PFSK-1 (cell line): ENCODE measurements around the gene CASP10. TPM values are rescaled to one million over a fixed set of nuclear protein-coding genes. Genes with fewer than 3 reads are reported as not detected.

ENCODE experiments used
- FOXP2 ChIP-seq: optimal IDR thresholded peaks from 2 replicates; pipeline ENCODE3; 2011; ENCODE audit warnings: borderline replicate concordance, control low read depth, inconsistent platforms; ENCODE audit not compliant: insufficient read depth; ENCODE audit errors: extremely low read length, extremely low read depth
- POLR2AphosphoS5 ChIP-seq: IDR thresholded peaks from 2 replicates; pipeline ENCODE4 v1.6.1; 2012; ENCODE audit warnings: low read depth, mild to moderate bottlenecking, control low read depth, low read length, moderate library complexity
- SIN3A ChIP-seq: IDR thresholded peaks from 2 replicates; pipeline ENCODE4 v1.6.1; 2012; ENCODE audit warnings: mild to moderate bottlenecking, low read length, moderate library complexity, borderline replicate concordance; ENCODE audit not compliant: insufficient read depth
- TAF1 ChIP-seq: IDR thresholded peaks from 2 replicates; pipeline ENCODE4 v1.6.1; 2012; ENCODE audit warnings: low read length, control low read depth, borderline replicate concordance; ENCODE audit not compliant: insufficient read depth
- polyA plus RNA-seq: library from polyadenylated mRNA; unstranded; fragments of >200 nt; gene quantifications from one replicate; pipeline ENCODE4 v1.2.1, GENCODE V29; 2012; ENCODE audit warnings: low read depth, missing spikeins; ENCODE audit not compliant: insufficient read length
- TF ChIP-seq, protein P1 (sequence below), 2 experiments: IDR thresholded peaks; 2 replicates each; pipeline versions ENCODE4 v1.6.1 to v1.8.0; 2011 to 2012; ENCODE audit warnings: low read depth in 2 of 2, low read length in 2 of 2, control low read depth in 1 of 2, inconsistent platforms in 1 of 2, mild to moderate bottlenecking in 1 of 2, moderate library complexity in 1 of 2; ENCODE audit not compliant: insufficient read depth in 1 of 2

CASP10 gene, protein sequence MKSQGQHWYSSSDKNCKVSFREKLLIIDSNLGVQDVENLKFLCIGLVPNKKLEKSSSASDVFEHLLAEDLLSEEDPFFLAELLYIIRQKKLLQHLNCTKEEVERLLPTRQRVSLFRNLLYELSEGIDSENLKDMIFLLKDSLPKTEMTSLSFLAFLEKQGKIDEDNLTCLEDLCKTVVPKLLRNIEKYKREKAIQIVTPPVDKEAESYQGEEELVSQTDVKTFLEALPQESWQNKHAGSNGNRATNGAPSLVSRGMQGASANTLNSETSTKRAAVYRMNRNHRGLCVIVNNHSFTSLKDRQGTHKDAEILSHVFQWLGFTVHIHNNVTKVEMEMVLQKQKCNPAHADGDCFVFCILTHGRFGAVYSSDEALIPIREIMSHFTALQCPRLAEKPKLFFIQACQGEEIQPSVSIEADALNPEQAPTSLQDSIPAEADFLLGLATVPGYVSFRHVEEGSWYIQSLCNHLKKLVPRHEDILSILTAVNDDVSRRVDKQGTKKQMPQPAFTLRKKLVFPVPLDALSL
- polyA plus RNA-seq, result 0.46 TPM

DNA sequence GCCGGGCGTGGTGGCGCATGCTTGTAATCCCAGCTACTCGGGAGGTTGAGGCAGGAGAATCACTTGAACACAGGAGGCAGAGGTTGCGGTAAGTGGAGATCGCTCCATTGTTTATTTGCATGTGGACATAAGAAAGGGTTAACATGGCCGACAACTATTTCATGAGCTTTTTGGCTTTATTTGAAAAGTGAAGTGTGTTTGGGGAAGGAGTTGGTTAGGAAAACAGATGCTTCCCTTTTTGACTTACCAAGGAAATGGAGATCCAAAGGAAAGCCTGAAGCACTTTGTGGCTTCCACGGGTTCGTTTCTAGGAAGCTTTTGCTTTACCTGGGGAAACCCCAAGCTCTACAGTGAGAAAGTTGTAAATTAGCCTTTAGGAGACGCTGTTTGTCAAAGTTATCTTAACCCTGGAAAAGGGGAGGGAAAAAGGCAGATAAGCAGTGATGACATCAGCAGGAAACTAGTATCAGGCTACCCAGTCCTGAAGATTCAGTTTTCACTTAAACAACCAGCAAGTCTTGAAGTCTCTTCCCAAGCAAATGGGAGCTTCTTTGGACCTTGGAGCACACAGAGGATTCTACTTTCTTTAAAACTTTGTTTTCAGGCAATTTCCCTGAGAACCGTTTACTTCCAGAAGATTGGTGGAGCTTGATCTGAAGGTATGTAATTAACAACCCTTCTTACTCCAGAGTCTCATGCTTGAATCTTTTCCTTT, at the start of gene CASP10:
CASP10 (plus strand) TSS at position 492 of the 715 bp plus-strand sequence. CDS start 2,637 bp downstream, outside the sequence.
- TF ChIP-seq SIN3A (no peak), FOXP2 (no peak), POLR2AphosphoS5 (peak; percentile 60; the same call in 1 of the 2 replicates), TAF1 (no peak)
- TF ChIP-seq, protein P1, sequence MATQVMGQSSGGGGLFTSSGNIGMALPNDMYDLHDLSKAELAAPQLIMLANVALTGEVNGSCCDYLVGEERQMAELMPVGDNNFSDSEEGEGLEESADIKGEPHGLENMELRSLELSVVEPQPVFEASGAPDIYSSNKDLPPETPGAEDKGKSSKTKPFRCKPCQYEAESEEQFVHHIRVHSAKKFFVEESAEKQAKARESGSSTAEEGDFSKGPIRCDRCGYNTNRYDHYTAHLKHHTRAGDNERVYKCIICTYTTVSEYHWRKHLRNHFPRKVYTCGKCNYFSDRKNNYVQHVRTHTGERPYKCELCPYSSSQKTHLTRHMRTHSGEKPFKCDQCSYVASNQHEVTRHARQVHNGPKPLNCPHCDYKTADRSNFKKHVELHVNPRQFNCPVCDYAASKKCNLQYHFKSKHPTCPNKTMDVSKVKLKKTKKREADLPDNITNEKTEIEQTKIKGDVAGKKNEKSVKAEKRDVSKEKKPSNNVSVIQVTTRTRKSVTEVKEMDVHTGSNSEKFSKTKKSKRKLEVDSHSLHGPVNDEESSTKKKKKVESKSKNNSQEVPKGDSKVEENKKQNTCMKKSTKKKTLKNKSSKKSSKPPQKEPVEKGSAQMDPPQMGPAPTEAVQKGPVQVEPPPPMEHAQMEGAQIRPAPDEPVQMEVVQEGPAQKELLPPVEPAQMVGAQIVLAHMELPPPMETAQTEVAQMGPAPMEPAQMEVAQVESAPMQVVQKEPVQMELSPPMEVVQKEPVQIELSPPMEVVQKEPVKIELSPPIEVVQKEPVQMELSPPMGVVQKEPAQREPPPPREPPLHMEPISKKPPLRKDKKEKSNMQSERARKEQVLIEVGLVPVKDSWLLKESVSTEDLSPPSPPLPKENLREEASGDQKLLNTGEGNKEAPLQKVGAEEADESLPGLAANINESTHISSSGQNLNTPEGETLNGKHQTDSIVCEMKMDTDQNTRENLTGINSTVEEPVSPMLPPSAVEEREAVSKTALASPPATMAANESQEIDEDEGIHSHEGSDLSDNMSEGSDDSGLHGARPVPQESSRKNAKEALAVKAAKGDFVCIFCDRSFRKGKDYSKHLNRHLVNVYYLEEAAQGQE (IDR thresholded peaks at IDR 0.05; ENCODE audit: insufficient read depth in 1 of 2, low read depth in 2 of 2, low read length in 2 of 2), result no peak

DNA sequence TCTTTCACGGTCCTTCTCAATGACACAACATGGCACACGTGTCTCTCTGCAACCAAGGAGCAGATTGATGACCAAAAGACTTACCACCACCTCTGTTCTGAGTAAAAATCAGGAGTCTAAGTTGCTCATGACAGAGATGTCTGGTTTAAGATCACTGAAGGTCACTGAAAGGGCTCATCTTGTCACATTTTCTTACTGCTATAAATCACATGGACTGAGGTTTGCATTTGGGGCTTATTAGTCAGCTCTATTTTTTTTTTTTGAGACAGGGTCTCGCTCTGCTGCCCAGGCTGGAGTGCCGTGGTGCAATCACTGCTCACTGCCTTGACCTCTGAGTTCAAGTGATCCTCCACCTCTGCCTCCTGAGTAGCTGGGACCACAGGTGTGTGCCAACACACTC, 47.6 kb upstream of the CASP10 start:
- TF ChIP-seq TAF1 (no peak), SIN3A (no peak), POLR2AphosphoS5 (no peak), FOXP2 (no peak)
- TF ChIP-seq, protein P1 (IDR thresholded peaks at IDR 0.05; ENCODE audit: insufficient read depth in 1 of 2, low read depth in 2 of 2, low read length in 2 of 2), result no peak

DNA sequence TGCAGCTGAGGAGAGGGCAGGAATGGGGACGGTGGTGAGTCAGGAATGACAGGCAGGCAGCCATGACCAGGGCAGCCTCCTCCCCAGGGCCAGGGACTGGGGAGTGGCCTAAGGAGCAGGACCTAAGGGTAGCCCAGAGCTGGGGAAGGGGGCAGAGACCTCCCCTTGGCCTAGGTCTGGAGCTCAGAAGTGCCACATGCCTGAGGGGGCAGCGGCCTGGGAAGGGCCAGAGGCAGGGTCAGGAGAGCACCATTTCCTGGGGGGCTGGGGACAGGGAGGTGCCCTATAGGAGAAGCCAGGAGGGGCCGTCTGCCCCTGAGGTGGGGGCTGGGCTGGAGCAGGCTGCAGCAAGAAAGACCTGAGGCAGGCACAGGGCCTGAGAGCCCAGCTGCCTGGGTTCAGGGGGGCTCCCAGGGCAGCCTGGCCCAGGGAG, 46.0 kb upstream of the CASP10 start:
- TF ChIP-seq POLR2AphosphoS5, result no peak
- TF ChIP-seq, protein P1 (IDR thresholded peaks at IDR 0.05; ENCODE audit: insufficient read depth in 1 of 2, low read depth in 2 of 2, low read length in 2 of 2), result no peak
- no peak for TF ChIP-seq SIN3A
- TF ChIP-seq TAF1, result no peak
- TF ChIP-seq FOXP2, result no peak

DNA sequence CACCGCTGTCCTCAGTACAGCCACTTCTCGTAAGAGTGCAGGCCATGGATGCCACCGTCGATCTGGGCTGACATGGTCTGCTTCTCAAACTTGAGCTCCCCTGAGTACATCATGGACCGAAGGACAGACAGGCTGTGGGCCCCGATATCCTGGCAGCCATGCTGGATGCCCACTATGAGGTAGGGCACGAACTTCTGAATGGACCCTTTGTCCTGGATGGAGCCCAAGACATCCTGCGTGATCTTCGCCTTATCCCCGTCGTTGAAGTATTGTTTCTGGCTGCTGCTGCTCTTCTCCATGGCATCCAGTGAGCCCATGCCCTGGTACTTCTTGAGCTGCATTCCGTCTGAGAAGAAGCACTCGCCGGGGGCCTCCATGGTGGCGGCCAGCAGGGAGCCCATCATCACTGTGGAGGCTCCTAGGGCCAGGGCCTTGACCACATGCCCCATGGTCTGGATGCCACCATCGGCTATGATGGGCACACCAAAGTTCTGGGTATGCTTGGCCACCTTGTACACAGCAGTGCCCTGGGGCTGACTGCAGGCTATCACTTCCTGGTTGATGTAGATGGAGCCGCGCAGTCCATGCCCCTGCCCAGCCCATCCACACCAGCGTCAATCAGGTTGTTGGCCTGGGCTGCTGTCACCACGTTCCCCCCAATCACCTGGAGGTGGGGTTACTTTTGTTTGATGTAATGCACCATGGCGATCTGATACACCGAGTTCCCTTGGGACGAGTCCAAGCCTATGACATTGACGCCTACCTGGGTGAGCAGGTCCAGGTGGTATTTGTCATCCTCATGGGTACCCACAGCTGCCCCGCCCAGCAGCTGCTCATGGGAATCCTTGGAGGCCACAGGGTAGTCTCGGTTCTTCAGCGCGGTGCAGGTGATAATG, 45.2 kb upstream of the CASP10 start:
- no peak for TF ChIP-seq TAF1
- TF ChIP-seq, protein P1 (IDR thresholded peaks at IDR 0.05; ENCODE audit: insufficient read depth in 1 of 2, low read depth in 2 of 2, low read length in 2 of 2), result no peak
- TF ChIP-seq FOXP2, result no peak
- no peak for TF ChIP-seq POLR2AphosphoS5
- TF ChIP-seq SIN3A, result no peak
